GM18907 (cell line): ENCODE data around the gene MED12L.

Source experiments
- ATAC-seq: cut with Tn5 transposase; IDR thresholded peaks from one replicate; pipeline ENCODE4 v1.9.1; 2021; ENCODE audit warnings: mild to moderate bottlenecking, moderate library complexity; ENCODE audit not compliant: unreplicated experiment

The MED12L gene

DNA sequence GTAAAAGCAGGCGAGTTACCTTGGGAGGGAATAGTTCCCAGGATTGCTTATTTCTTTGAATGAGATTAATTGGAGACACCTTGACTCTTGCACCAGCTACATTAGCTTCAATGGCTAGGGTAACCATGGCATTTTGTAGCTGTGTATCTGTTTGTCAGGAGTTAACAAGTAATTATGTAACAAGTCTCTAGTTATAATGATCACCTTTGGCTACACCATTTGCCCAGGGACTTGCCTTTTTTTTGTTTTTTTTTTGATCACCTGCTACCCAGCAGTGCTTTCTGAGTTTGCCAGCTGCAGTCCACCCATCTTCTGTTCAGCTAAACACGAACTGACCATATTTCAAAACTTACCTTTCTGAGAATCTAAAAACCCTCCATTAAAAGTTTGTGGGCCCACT lies 2.2 kb downstream of the MED12L start:
- ATAC-seq, result no peak

- no peak for ATAC-seq
Observed at GRCh38 chr3:151091685-151092345, 6.4 kb downstream of the MED12L start.

DNA sequence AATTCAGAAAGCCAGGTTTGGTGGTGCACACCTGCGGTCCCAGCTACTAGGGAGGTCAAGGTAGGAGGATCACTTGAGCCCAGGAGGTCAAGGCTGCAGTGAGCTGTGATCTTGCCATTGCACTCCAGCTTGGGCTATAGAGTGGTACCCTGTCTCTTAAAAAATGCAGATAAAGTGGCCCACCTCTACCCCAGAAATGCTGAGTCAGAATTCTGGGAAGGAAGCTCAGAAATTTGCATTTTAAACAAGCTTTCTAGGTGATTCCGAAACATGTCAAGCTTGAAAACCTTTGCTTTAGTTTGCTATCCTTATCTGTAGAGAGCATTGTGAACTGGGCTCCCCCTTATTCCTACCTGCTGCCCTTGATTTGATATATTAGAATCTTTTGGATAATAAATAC lies 7.7 kb downstream of the MED12L start:
- ATAC-seq, result no peak

DNA sequence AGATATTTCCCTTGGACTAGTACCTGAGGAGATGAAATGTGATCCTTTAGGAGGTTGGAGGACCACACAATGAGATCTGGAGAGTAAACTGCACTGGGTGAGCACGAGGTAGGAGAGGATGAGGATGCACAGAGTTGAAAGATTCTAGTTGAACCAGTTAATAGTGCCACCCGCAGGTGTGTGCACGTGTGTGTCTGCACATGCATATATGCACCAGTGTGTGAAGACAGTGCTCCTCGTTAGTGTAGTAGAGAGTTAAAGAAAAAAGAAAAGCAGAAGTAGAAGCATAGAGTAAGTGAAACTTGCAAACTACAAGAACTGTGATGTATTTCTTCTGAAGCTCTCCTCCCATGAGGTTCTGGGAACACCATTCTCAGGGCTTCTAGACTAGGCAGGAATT lies 8.4 kb downstream of the MED12L start:
- peak; percentile 48 for ATAC-seq

- no peak for ATAC-seq
Observed at GRCh38 chr3:151096716-151097115, 11.3 kb downstream of the MED12L start.

DNA sequence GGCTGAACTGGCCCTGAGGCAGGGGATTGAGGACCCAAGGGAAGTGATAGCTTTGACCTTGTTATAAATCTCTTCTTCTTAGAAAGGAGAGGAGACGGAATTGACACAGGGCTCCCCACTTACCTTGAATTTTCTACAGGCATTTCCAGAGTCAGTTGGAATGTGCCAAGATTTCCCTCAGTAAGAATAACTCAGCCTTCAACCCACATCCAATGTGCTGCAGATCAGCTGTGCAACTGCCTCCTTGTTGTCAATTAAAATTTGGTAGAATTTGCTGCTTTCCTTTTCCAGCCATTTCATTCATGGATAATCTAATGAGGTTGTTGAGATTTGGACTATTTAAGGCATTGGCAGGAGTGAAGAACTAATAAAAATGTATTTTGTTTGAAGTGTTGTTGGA lies 14.6 kb downstream of the MED12L start:
- ATAC-seq, result no peak

DNA sequence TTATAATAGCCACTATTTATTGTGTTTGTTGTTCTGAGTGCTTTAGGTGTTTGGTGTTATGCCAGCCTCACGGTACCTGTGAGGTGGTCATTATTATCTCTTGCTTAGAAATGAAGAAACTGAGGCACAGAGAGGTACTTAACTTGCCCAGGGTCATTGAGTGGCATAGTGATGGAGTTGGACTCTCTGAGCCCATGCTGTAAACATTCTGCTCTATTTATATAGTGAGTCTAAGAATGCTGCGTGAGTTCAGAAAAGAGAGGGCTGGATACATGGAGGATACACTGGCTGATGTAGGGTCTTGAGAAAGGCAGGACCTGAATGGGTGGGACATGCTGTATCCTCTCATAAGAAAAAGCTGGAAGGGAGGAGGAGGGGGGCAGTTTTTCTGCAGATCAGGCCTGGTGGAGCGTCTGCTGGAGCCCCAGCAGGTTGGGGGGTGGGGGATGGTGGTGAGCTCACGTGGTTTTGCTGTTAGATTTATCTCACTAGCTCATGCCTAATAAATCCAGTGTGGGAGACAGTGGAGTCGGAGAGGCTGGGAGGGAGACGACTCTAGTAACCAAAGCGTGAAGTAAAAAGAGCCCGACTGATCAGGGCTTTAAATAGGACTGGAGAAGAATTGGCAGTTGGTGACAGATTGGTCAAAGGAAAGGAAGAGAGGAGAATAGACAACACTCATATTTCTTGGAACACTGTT lies 16.0 kb downstream of the MED12L start:
- ATAC-seq, result no peak

DNA sequence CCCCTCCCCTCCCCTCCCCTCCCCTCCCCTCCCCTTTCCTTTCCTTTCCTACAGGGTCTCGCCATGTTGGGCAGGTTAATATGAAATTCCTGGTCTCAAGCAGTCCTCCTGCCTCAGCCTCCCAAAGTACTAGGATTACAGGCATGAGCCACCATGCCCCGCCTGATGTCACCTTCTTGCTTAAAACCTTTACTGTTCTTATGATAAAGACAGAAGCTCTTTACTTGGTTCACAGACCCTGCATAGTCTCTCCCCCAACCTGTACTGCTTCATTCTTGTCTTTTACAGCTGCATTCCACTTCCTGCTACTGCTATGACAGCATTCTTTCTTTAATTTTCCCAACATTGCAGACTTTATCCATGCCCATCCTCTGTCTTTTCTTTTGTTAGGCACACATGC lies 20.8 kb downstream of the MED12L start:
- no peak for ATAC-seq

DNA sequence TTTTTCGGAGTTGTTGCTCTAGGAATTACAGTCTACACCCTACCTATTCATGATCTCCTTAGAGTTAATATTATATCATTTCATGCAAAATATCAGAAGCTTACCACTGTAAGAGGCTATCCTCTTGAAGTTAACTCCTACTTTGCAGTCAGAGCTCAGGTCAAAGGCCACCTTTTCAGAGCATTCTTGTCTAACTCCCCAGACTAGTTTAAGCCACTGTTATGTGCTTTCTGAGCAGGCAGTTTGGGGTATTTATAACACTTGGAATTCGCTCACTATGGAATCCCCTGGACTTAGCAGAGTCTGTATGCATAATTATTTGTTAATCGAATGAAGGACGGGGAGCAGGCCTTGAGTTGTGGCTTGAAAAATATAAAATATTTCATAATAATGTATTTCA lies 21.7 kb downstream of the MED12L start:
- no peak for ATAC-seq

- ATAC-seq, result no peak
Observed at GRCh38 chr3:151107701-151108100, 22.2 kb downstream of the MED12L start.

GRCh38 chr3:151109286-151109800 lies 23.9 kb downstream of the MED12L start:
- no peak for ATAC-seq

- no peak for ATAC-seq
Observed at GRCh38 chr3:151112731-151113130, 27.3 kb downstream of the MED12L start.

DNA sequence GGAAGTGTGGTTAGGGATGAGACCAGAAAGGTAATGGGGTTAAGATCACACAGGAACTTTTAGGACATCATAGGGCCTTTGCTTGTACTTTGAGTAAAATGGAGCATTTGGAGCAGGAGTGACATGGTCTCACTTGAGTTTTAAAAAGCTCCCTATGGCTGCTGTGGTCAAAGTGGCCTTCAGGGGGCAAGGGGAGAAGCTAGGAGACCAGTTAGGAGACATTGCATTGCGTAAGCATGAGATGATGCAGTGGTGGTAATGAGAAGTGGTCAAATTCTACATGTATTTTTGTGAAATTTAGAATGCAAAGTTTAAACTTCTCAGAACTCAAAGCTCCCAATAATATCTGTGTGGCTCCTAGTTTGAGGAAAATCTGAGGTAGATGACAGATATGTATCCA lies 27.9 kb downstream of the MED12L start:
- ATAC-seq, result no peak

GRCh38 chr3:151117047-151117446 lies 31.6 kb downstream of the MED12L start:
- ATAC-seq, result no peak

DNA sequence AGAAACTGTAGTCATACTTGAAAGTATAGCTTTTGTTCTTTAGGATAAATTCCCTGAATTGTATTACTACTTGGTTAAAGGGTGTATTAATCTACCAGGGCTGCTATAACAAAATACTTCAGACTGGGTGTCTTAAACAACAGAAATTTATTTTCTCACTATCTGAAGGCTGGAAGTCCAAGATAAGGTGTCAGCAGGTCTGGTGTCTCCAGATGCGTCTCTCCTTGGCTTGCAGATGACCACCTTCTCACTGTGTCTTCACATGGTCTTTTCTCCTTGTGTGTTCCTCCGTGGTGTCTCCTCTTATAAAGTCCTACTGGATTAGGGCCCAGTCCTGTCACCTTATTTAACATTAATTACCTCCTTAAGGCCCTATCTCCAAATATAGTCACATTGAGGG lies 33.7 kb downstream of the MED12L start:
- no peak for ATAC-seq

- no peak for ATAC-seq
Observed at GRCh38 chr3:151120409-151120808, 34.9 kb downstream of the MED12L start.

- no peak for ATAC-seq
Observed at GRCh38 chr3:151121016-151121415, 35.6 kb downstream of the MED12L start.

DNA sequence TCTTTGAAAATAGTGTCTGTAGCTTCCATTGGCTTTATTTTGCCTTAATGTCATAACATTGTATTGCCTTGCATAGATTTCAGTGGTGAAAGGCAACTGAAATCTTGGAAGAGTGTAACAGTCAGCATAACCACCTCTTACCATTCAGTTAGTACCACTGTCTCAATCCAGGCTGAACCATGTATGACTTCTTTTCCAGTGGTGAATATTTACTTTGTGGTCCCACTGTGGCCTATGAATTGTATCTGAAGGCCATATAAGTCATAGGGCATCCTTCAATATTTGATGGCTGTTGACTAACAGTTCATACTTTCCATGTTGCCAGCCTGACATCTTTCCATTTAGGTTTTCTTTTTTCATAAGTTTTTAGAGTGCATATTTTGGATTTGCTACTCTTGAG lies 38.4 kb downstream of the MED12L start:
- ATAC-seq, result no peak

GRCh38 chr3:151124476-151124875 lies 39.0 kb downstream of the MED12L start:
- ATAC-seq, result no peak

DNA sequence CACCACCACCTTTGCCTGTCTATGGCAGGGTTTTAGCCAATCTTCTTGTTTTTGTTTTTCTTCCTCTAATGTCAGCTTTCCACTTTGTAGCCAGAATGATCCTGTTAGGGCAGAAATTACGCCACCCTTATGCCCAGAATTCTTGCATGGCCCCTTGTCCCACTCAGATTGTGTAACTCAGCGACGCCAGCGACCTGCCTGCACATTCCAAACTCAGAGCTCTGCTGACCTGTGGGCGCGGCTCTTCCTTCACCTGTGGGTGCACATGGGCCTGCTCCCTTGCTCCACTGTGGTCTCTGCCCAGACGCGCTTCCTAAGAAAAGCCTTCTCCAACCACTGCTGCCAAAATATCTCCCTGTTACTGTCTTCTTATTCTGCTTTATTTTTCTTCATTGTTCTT lies 45.0 kb downstream of the MED12L start:
- ATAC-seq, result no peak

- ATAC-seq, result no peak
Observed at GRCh38 chr3:151133175-151133574, 47.7 kb downstream of the MED12L start.

GRCh38 chr3:151133917-151134450 lies 48.5 kb downstream of the MED12L start:
- no peak for ATAC-seq
